ENCODE results near the gene HMGN1. TPM values are rescaled to one million over a fixed set of nuclear protein-coding genes. Genes with fewer than 3 reads are reported as not detected.
A peak's percentile ranks its signal among the peaks of the same experiment; 100 is the strongest.

The HMGN1 gene
- total RNA-seq, 1 experiment from 2014 or later: 516 TPM

GRCh38 chr21:39381009-39381408 is 32.1 kb upstream of the HMGN1 start:
- Mint-ChIP-seq H3K4me3 (peak overlapping the region; percentile 86 to 92), H3K36me3 (ENCODE audit: insufficient read depth in 1 of 3, low read depth in 3 of 3) (peaks cover 0 to 5% (median 0%) of the 10 kb centered on the region in 3 experiments; a peak in 3 of 7 replicates), H3K9me3 (no peaks in the 10 kb centered on the region), H3K27ac (peak overlapping the region in 2 of 3 experiments; percentile 12 to 54; a peak in 2 of 7 replicates), H3K4me1 (peaks cover 15 to 21% of the 10 kb centered on the region in 2 experiments), H3K27me3 (ENCODE audit: low read depth) (no peaks in the 10 kb centered on the region; the same call in 1 of the 2 replicates)
- peak overlapping the region; percentile 94 for H3K4me2 ChIP-seq (ENCODE audit: insufficient read depth, insufficient read length, low read length)
- no peak overlapping the region for H3T11ph ChIP-seq (ENCODE audit: low read length)
- H3K27me3 ChIP-seq (ENCODE audit: insufficient read depth, low read length): no peaks in the 10 kb centered on the region
- no peak overlapping the region for H3K27ac ChIP-seq (ENCODE audit: insufficient read length, low read depth, low read length)
- peaks cover 4% of the 10 kb centered on the region for H3K79me1 ChIP-seq (ENCODE audit: insufficient read depth, low read depth, low read length, poor library complexity, severe bottlenecking)
- H3K23me2 ChIP-seq (ENCODE audit: insufficient read length, low read depth, low read length, poor library complexity, severe bottlenecking): peaks cover 10% of the 10 kb centered on the region
- H3K56ac ChIP-seq (ENCODE audit: insufficient read length, low read depth, low read length): no peak overlapping the region
- H2BK15ac ChIP-seq (ENCODE audit: low read depth, low read length): no peak overlapping the region
- no peak overlapping the region for H2AK5ac ChIP-seq (ENCODE audit: insufficient read length, low read length)
- WGBS (ENCODE audit: extremely low coverage, insufficient read length, low lambda C conversion rate): no CpG with 5 or more reads among the region's 12 CpGs
- no peak overlapping the region for H2BK20ac ChIP-seq (ENCODE audit: low read depth, low read length, poor library complexity, severe bottlenecking)
- no peak overlapping the region for H4K91ac ChIP-seq (ENCODE audit: insufficient read length, low read depth, low read length)
- no peak overlapping the region for H2BK120ac ChIP-seq (ENCODE audit: low read depth, low read length, poor library complexity, severe bottlenecking)
- H3K14ac ChIP-seq (ENCODE audit: insufficient read depth, low read length): no peak overlapping the region; the same call in 1 of the 2 replicates
- H3K4ac ChIP-seq (ENCODE audit: low read depth, low read length): no peak overlapping the region
- no peak overlapping the region for H4K8ac ChIP-seq (replicated peaks; ENCODE audit: insufficient read length, low read depth, low read length)
- H2BK12ac ChIP-seq (ENCODE audit: insufficient read length, low read depth, low read length): no peak overlapping the region
- H3K9me3 ChIP-seq (ENCODE audit: control insufficient read depth, low read depth, low read length): no peaks in the 10 kb centered on the region
- no peaks in the 10 kb centered on the region; the same call in 1 of the 2 replicates for H3K79me2 ChIP-seq (ENCODE audit: insufficient read depth, low read length)
- no peak overlapping the region for H4K5ac ChIP-seq (ENCODE audit: insufficient read length, low read depth, low read length)
- H3K23ac ChIP-seq (ENCODE audit: insufficient read length, low read depth, low read length): no peak overlapping the region
- peak overlapping the region; percentile 65 for H3K9ac ChIP-seq (ENCODE audit: extremely low read depth, insufficient read length, low read length)
- H3K4me1 ChIP-seq (ENCODE audit: insufficient read depth, low read length): 0 out of 2 replicates have a peak, but pooled peaks cover 2% of the 10 kb centered on the region
- no peak overlapping the region for H2BK5ac ChIP-seq (ENCODE audit: insufficient read length, low read length)
- H2AFZ ChIP-seq (ENCODE audit: low read length): no peak overlapping the region
- no peak for DNase-seq
- H4K20me1 ChIP-seq (ENCODE audit: control insufficient read depth, insufficient read depth, insufficient read length): no peaks in the 10 kb centered on the region
- TF ChIP-seq CTCF (conservative IDR thresholded peaks at IDR 0.05): no peak
- H3K18ac ChIP-seq (ENCODE audit: insufficient read length, low read depth, low read length): no peak overlapping the region

Data from H9 (cell line).